T-helper 1 cell treated with Interleukin-12 subunit alpha and Interleukin-12 subunit beta and Interleukin-4 antibody, amounts not matched to agents 30 μg/mL and 1 μg/mL, for 36 hours (primary cell): Measurements from ENCODE around the gene GPATCH8.

ENCODE experiments used
- H3K27ac Mint-ChIP-seq: one replicate; pipeline ENCODE4 v1.8.0; 2021; ENCODE audit warnings: mild to moderate bottlenecking, mixed read lengths
- H3K27me3 Mint-ChIP-seq: one replicate; pipeline ENCODE4 v1.8.0; 2021; ENCODE audit warnings: low read depth, mixed read lengths
- H3K36me3 Mint-ChIP-seq: one replicate; pipeline ENCODE4 v1.8.0; 2021; ENCODE audit warnings: low read depth, mixed read lengths
- H3K4me1 Mint-ChIP-seq: one replicate; pipeline ENCODE4 v1.8.0; 2021; ENCODE audit warnings: low read depth, mixed read lengths
- H3K4me3 Mint-ChIP-seq: one replicate; pipeline ENCODE4 v1.8.0; 2021; ENCODE audit warnings: mild to moderate bottlenecking, moderate library complexity, mixed read lengths
- H3K9me3 Mint-ChIP-seq: one replicate; pipeline ENCODE4 v1.8.0; 2021; ENCODE audit warnings: mixed read lengths

Gene GPATCH8

GRCh38 chr17:44385287-44386181, 117.7 kb downstream of the GPATCH8 start:
- H3K36me3 Mint-ChIP-seq: peaks cover 1% of the 10 kb centered on the region
- no peaks in the 10 kb centered on the region for H3K9me3 Mint-ChIP-seq
- H3K4me3 Mint-ChIP-seq: peak overlapping the region; percentile 75
- H3K27ac Mint-ChIP-seq: peak overlapping the region; percentile 53
- H3K4me1 Mint-ChIP-seq: peaks cover 9% of the 10 kb centered on the region
- H3K27me3 Mint-ChIP-seq: peaks cover 21% of the 10 kb centered on the region

GRCh38 chr17:44384823-44385286, 118.4 kb downstream of the GPATCH8 start:
- H3K4me3 Mint-ChIP-seq: peak overlapping the region; percentile 75
- peaks cover 9% of the 10 kb centered on the region for H3K4me1 Mint-ChIP-seq
- H3K27me3 Mint-ChIP-seq: peaks cover 21% of the 10 kb centered on the region

DNA sequence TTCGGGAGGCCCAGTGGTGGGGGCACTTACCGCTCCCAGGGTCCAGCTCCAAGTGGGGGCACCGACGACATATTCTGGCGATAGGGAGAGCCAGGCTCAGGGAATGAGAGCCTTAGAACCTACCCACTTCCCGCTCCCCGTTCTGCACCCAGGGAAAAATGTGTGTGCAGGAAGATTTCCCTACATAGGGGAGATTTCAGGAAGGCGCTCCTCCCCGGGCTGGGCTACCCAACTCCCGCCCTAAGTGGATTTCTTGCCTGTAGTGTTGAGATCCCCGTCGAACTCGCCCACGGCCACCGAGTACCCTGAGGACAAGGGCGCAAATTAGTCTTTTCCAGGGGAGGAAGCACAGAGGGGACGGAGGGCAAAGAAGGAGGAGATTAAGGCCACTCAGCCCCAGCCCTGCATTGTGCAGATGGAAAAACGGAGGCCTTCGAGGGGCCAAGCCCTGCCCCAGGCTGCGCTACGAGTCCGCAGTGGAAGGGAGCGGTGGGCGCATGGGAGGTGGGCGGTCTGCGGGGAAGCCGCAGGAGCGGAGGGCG, 118.9 kb downstream of the GPATCH8 start:
- H3K4me1 Mint-ChIP-seq: peaks cover 4% of the 10 kb centered on the region
- H3K9me3 Mint-ChIP-seq: no peaks in the 10 kb centered on the region
- H3K27ac Mint-ChIP-seq: no peak overlapping the region
- H3K4me3 Mint-ChIP-seq: peak overlapping the region; percentile 51
- no peaks in the 10 kb centered on the region for H3K36me3 Mint-ChIP-seq
- H3K27me3 Mint-ChIP-seq: peaks cover 21% of the 10 kb centered on the region

More at GRCh38 chr17:44384823-44385286, 118.4 kb downstream of the GPATCH8 start:
- peaks cover 1% of the 10 kb centered on the region for H3K36me3 Mint-ChIP-seq
- no peak overlapping the region for H3K27ac Mint-ChIP-seq
- H3K9me3 Mint-ChIP-seq: no peaks in the 10 kb centered on the region

- H3K4me1 Mint-ChIP-seq: peaks cover 4% of the 10 kb centered on the region
- no peak overlapping the region for H3K4me3 Mint-ChIP-seq
- H3K27ac Mint-ChIP-seq: no peak overlapping the region
- no peaks in the 10 kb centered on the region for H3K36me3 Mint-ChIP-seq
- peaks cover 21% of the 10 kb centered on the region for H3K27me3 Mint-ChIP-seq
- H3K9me3 Mint-ChIP-seq: no peaks in the 10 kb centered on the region
These were observed 119.3 kb downstream of the GPATCH8 start for GRCh38 chr17:44383861-44384260.

GRCh38 chr17:44383363-44383762, 119.8 kb downstream of the GPATCH8 start:
- no peaks in the 10 kb centered on the region for H3K36me3 Mint-ChIP-seq
- H3K27ac Mint-ChIP-seq: no peak overlapping the region
- no peak overlapping the region for H3K4me3 Mint-ChIP-seq
- peaks cover 4% of the 10 kb centered on the region for H3K4me1 Mint-ChIP-seq
- no peaks in the 10 kb centered on the region for H3K9me3 Mint-ChIP-seq
- H3K27me3 Mint-ChIP-seq: peaks cover 21% of the 10 kb centered on the region

DNA sequence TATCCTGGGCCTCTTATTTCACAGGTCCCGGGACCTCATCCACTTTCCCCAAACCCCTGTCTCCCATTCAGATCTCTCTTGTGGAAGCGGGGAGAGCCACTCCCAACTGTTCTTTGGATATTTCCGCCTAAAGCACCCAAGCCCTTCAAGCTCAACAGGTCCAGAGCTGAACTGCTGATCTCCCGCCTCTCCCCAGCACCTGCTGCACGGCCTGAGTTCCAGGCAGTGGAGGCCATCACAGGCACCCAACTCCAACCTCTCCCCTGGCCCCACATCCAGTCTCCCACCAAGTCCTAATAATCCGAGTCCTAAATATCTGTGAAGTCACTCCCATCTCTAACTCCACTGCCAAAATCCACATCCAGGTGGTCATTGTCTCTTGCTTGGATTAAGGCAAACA, 120.3 kb downstream of the GPATCH8 start:
- Mint-ChIP-seq H3K4me1 (peaks cover 4% of the 10 kb centered on the region), H3K27me3 (peaks cover 21% of the 10 kb centered on the region), H3K27ac (no peak overlapping the region), H3K36me3 (no peaks in the 10 kb centered on the region), H3K9me3 (no peaks in the 10 kb centered on the region), H3K4me3 (no peak overlapping the region)

DNA sequence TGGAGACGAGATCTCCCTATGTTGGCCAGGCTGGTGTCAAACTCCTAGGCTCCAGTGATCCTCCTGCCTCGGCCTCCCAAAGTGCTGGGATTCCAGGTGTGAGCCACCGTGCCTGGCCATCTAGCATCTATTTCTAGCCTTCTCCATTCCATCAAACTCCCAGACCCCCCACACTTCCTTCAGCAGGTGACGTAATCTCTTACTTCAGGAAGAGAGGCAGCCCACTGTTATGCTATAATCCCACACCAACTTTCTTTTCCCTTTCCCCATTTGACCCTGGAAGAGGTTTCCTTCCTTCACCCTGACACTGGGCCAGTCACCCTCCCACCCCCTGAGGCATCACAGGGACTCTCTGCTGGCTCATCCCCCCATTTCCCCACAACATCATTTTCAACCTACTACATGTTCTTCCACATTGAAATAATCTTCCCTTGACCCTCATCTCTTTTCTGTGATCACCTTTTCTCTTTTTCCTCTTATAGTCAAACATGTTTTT, 121.3 kb downstream of the GPATCH8 start:
- Mint-ChIP-seq H3K4me3 (no peak overlapping the region), H3K36me3 (no peaks in the 10 kb centered on the region), H3K4me1 (peaks cover 4% of the 10 kb centered on the region), H3K9me3 (no peaks in the 10 kb centered on the region), H3K27ac (no peak overlapping the region), H3K27me3 (peaks cover 21% of the 10 kb centered on the region)

- Mint-ChIP-seq H3K9me3 (no peaks in the 10 kb centered on the region), H3K4me3 (no peak overlapping the region), H3K27me3 (peaks cover 16% of the 10 kb centered on the region), H3K36me3 (no peaks in the 10 kb centered on the region), H3K4me1 (peaks cover 4% of the 10 kb centered on the region), H3K27ac (no peak overlapping the region)
These were observed 122.4 kb downstream of the GPATCH8 start for GRCh38 chr17:44380767-44381166.

DNA sequence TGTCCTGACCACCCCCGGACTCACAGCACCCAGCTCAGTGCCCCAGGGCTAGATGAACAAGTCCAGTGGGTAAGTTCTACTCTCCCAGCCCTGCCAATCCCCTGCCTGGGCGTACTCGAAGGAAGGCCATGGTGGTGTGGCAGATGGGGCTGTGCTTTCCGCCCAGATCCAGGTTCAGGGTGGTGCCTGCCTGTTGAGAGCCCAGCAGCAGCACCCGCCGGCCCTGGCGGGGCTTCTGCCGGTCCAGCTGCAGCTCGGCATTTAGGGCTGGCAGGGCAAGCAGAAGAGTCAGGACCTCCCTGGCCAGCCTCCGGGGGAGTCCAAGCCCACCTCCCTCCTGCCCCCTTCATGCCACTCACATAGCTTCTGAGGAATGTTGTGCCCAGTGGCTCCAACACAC, 123.3 kb downstream of the GPATCH8 start:
- Mint-ChIP-seq H3K27me3 (peaks cover 16% of the 10 kb centered on the region), H3K4me3 (no peak overlapping the region), H3K4me1 (peaks cover 3% of the 10 kb centered on the region), H3K9me3 (no peaks in the 10 kb centered on the region), H3K27ac (no peak overlapping the region), H3K36me3 (no peaks in the 10 kb centered on the region)

- no peaks in the 10 kb centered on the region for H3K9me3 Mint-ChIP-seq
- no peaks in the 10 kb centered on the region for H3K36me3 Mint-ChIP-seq
- H3K4me3 Mint-ChIP-seq: no peak overlapping the region
- peaks cover 13% of the 10 kb centered on the region for H3K27me3 Mint-ChIP-seq
- no peaks in the 10 kb centered on the region for H3K4me1 Mint-ChIP-seq
- H3K27ac Mint-ChIP-seq: no peak overlapping the region
These were observed 125.0 kb downstream of the GPATCH8 start for GRCh38 chr17:44378171-44378705.

DNA sequence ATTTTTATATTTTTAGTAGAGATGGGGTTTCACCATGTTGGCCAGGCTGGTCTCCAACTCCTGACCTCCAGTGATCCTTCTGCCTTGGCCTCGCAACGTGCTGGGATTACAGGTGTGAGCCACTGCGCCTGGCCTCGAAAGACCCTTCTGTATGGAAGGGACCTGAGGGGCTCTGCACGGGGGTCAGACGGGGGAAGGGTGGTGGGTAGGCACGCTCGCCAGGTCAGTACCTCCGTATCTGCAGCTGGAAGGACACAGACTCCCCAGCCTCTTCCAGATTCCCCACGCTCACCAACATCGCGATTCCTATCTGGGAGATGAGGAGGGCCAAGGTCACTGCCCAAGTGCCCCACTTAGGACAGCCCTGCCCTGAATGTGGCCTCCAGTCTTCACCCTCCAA, 126.4 kb downstream of the GPATCH8 start:
- no peaks in the 10 kb centered on the region for H3K36me3 Mint-ChIP-seq

DNA sequence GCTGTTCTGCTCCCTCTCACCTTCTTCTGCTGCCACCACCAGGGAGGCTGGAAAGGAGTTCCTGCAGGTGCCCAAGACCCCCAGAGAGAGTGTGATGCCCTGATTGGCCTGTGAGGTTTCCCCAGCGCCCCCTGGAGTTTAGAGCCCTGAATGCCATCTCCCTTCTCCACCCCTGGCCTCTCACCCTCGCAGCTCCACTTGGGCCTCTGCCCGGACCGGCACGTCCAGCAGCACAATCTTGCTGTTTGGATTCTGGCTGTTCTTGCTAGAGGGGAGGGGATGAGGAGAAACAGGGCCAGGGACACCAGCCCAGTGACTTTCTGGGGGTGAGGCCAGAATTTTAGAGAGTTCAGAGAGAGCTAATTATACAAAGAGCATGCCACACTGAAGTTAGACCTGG, 127.1 kb downstream of the GPATCH8 start:
- no peaks in the 10 kb centered on the region for H3K9me3 Mint-ChIP-seq
- H3K27ac Mint-ChIP-seq: no peak overlapping the region
- H3K27me3 Mint-ChIP-seq: peaks cover 6% of the 10 kb centered on the region
- H3K4me1 Mint-ChIP-seq: no peaks in the 10 kb centered on the region
- no peak overlapping the region for H3K4me3 Mint-ChIP-seq
- no peaks in the 10 kb centered on the region for H3K36me3 Mint-ChIP-seq

More for the DNA sequence above, 126.4 kb downstream of the GPATCH8 start:
- Mint-ChIP-seq H3K4me3 (no peak overlapping the region), H3K4me1 (no peaks in the 10 kb centered on the region), H3K9me3 (no peaks in the 10 kb centered on the region), H3K27me3 (peaks cover 3% of the 10 kb centered on the region), H3K27ac (no peak overlapping the region)

GRCh38 chr17:44375196-44376017, 127.8 kb downstream of the GPATCH8 start:
- Mint-ChIP-seq H3K4me1 (no peaks in the 10 kb centered on the region), H3K27me3 (peaks cover 6% of the 10 kb centered on the region), H3K4me3 (no peak overlapping the region), H3K27ac (no peak overlapping the region), H3K9me3 (no peaks in the 10 kb centered on the region), H3K36me3 (no peaks in the 10 kb centered on the region)
